H1 (cell line): ENCODE results near the gene EFEMP2. TPM values are rescaled to one million over a fixed set of nuclear protein-coding genes. Genes with fewer than 3 reads are reported as not detected.

ENCODE experiments used
- NRF1 ChIP-seq: IDR thresholded peaks from 2 replicates; pipeline ENCODE4 v1.6.1; 2011; ENCODE audit warnings: mild to moderate bottlenecking, low read depth, low read length, improper control_type of control experiment
- POLR2AphosphoS5 ChIP-seq: IDR thresholded peaks from 2 replicates; pipeline ENCODE4 v1.6.1; 2011; ENCODE audit warnings: low read depth, low read length
- RAD21 ChIP-seq, 2 experiments: IDR thresholded peaks in 1 of 2; conservative IDR thresholded peaks in 1 of 2; 2 replicates each; pipeline ENCODE4 v1.6.1; 2011; ENCODE audit warnings: low read depth in 2 of 2, low read length in 2 of 2, improper control_type of control experiment in 1 of 2, inconsistent platforms in 1 of 2, mild to moderate bottlenecking in 1 of 2, moderate library complexity in 1 of 2
- USF2 ChIP-seq: IDR thresholded peaks from 2 replicates; pipeline ENCODE4 v1.6.1; 2011; ENCODE audit warnings: low read length, improper control_type of control experiment
- polyA plus RNA-seq, 7 experiments: library from polyadenylated mRNA; depleted of rRNA in 3 of 7; stranded (reverse) in 5 of 7; unstranded in 2 of 7; fragments of >200 nt in 5 of 7; fragments of 200-250 nt in 2 of 7; gene quantifications; 1 replicate in 5 of 7; 2 replicates in 1 of 7; 4 replicates in 1 of 7; pipeline versions ENCODE4 v1.2.1 to v1.2.3, GENCODE V29; 2011 to 2013; ENCODE audit warnings: missing spikeins in 2 of 7, mixed read lengths in 2 of 7
- total RNA-seq: library from RNA; stranded (reverse); fragmentation: NEBNext Ultra II Directional; extraction: Animal tissue kit (Norgen Biotek cat#: 25700); gene quantifications from 2 replicates; pipeline ENCODE4 v1.2.1, GENCODE V29; 2021

The EFEMP2 gene
- total and polyA plus RNA-seq, 2 of the 8 experiments (the other 6 are each of a cell fraction or from before 2014, with no cell fraction given), result 8.8 to 17.2 TPM

- TF ChIP-seq USF2 (no peak; the same call in 1 of the 2 replicates), POLR2AphosphoS5 (peak; percentile 83), NRF1 (no peak), RAD21 (IDR thresholded peaks at IDR 0.05 in 1 of 2, conservative IDR thresholded peaks at IDR 0.05 in 1 of 2; ENCODE audit: low read depth in 2 of 2, low read length in 2 of 2) (peak; percentile 32 to 48; a peak in 3 of 4 replicates)
Observed at GRCh38 chr11:65851083-65851579, 21.5 kb downstream of the EFEMP2 start (continued).
